Prostate gland (tissue), 2 donors: ENCODE data around the gene SNX32. TPM values are rescaled to one million over a fixed set of nuclear protein-coding genes. Genes with fewer than 3 reads are reported as not detected.

ENCODE experiments used
- DNase-seq: peaks from one replicate; pipeline ENCODE4 v3.0.0-alpha.2; 2019; ENCODE audit warnings: low spot score
- H3K27ac ChIP-seq, 2 donors: fragments of 200-600 bp; sonication (generic); 2 replicates each; pipeline ENCODE4 v1.5.1; 2017 to 2019
- H3K27me3 ChIP-seq: fragments of 200-600 bp; sonication (generic); replicated peaks from 2 replicates; pipeline ENCODE4 v1.5.1; 2019; ENCODE audit not compliant: insufficient read depth
- H3K36me3 ChIP-seq, 2 donors: fragments of 200-600 bp; sonication (generic); 1 replicate in 1 of 2; 2 replicates in 1 of 2; pipeline versions ENCODE4 v1.5.1 to v1.8.1; 2017 to 2019
- H3K4me1 ChIP-seq: fragments of 200-600 bp; sonication (generic); replicated peaks from 2 replicates; pipeline ENCODE4 v1.5.1; 2019
- H3K4me3 ChIP-seq, 2 donors: fragments of 200-600 bp; sonication (generic); 2 replicates each; pipeline ENCODE4 v1.5.1; 2017 to 2019
- H3K9me3 ChIP-seq: fragments of 200-600 bp; sonication (generic); 2 replicates; pipeline ENCODE4 v1.5.1; 2017
- POLR2A ChIP-seq: fragments of 450-650 bp; IDR thresholded peaks from one replicate; pipeline ENCODE4 v1.6.1; 2016; ENCODE audit warnings: antibody characterized with exemption, mild to moderate bottlenecking
- POLR2AphosphoS5 ChIP-seq: sonication (generic); formaldehyde crosslinking; IDR thresholded peaks from one replicate; pipeline ENCODE4 v1.6.1; 2017; ENCODE audit warnings: antibody characterized with exemption
- WGBS: methylation state at CpG from one replicate; pipeline ENCODE4 v1.1.5; 2018; 5-methylcytosine and 5-hydroxymethylcytosine counted together
- intact Hi-C: fragments of 100-400 bp; cut with DNase I; formaldehyde crosslinking; loops from one replicate; pipeline ENCODE4 v1.14.2; 2022
- total RNA-seq, 2 donors: library from RNA; depleted of rRNA; stranded (reverse); fragments of >200 nt; gene quantifications; one replicate each; pipeline ENCODE4 v1.1.0, GENCODE V29; 2016
- TF ChIP-seq, protein P1 (sequence below), 4 experiments: fragments of 200-600 bp in 2 of 4; fragments of 450-650 bp in 2 of 4; sonication (generic) in 2 of 4; IDR thresholded peaks; 1 replicate in 3 of 4; 2 replicates in 1 of 4; pipeline ENCODE4 v1.5.1; 2016 to 2019; ENCODE audit warnings: antibody characterized with exemption in 4 of 4, mild to moderate bottlenecking in 2 of 4, moderate library complexity in 2 of 4

Gene SNX32
- total RNA-seq = under 1 TPM in 1 of 2 donors, not detected in 1; 0.91 TPM

DNA sequence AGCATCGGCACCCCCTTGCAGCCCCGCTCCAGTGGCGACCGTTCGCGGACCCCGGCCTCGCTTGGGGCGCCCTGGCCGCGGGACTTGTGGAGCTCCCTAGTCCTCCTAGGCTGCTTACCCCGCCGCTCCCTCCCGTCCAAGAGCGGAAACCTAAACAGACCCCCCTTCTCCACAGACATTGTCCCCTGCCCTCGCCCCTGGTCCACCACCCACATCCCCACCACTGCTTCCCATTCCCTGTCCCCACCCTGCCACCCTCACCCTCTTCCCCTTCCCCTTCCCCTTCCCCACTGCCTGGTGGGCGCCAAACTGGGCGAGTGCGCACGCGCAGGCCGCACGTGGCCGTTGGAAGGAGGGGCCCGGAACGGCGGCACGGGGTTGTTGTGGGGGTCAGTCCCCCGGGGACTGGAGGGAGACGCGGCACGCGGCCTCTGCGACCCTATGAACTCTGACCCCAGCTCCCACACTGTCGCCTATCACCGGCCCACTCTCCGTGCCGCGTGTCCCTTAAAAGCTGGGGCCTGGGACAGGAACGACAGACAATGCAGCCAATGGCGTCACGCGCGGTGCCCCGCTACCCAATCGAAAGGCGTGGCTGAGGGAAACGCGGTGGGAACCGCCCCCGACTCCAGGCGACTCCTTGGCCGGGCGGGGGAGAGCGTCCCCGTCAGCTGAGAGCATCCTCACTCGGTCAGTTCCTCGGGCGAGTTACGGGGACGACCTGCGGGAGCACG, at the start of gene SNX32:
Gene SNX32 (plus strand): TSS at position 667 of the 734 bp plus-strand sequence. CDS start 103 bp downstream, outside the sequence.
- no peak within 1 kb of the TSS for H3K27ac ChIP-seq
- no peaks in the 10 kb centered on the region for H3K36me3 ChIP-seq
- peak; percentile 92 for DNase-seq
- no peaks in the 10 kb centered on the region for H3K4me1 ChIP-seq
- WGBS = under 1% methylated on average over 59 of the region's 63 CpGs
- intact Hi-C loops = loop anchor here (5.0 kb wide), 1 partner anchor 126 kb away; no protein-coding TSS in a partner anchor
- H3K27me3 ChIP-seq = no peaks in the 10 kb centered on the region
- no peaks in the 10 kb centered on the region for H3K9me3 ChIP-seq
- H3K4me3 ChIP-seq = peak within 1 kb of the TSS; percentile 43 to 49
- TF ChIP-seq POLR2AphosphoS5 (peak; percentile 91), POLR2A (no peak)

DNA sequence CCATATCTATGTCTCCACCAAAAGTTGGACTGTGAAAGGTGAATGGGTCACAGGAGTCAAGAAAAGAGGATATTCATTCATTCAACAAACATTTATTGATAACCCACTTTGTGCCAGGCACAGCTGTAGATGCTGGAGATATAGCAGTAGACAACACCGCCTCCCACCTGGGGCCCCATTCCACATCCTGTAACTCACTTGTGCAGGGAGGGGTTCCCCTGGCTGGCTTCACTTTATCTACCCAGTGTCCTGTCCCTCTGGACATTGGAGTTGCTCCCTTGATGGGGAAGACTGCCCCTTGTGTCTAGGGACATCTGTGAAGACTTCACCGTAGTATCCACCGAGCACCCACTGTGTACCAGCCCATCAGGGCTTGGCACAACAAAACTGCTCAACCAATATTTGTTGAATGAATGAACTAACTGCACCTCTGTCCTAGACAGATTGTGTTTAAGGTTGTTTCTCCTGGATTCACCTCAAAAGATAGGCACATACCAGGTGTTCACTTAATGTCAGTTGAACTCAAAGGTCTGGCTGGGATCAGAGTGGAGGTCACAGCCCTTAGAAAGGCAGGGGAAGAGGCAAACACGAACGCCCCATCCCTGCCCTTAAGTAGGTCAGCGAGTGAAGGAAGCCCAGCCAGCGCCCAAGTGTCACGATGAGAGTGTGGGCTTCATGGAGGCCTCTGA, 48.3 kb upstream of the SNX32 start:
- Histone ChIP-seq H3K27me3 (no peaks in the 10 kb centered on the region), H3K4me1 (peaks cover 14% of the 10 kb centered on the region), H3K36me3 (no peaks in the 10 kb centered on the region), H3K27ac (no peak overlapping the region), H3K4me3 (no peak overlapping the region), H3K9me3 (no peaks in the 10 kb centered on the region)
- WGBS = 81% methylated on average over 8 of the region's 8 CpGs
- no peak for DNase-seq
- TF ChIP-seq POLR2AphosphoS5 = no peak
- TF ChIP-seq, protein P1, sequence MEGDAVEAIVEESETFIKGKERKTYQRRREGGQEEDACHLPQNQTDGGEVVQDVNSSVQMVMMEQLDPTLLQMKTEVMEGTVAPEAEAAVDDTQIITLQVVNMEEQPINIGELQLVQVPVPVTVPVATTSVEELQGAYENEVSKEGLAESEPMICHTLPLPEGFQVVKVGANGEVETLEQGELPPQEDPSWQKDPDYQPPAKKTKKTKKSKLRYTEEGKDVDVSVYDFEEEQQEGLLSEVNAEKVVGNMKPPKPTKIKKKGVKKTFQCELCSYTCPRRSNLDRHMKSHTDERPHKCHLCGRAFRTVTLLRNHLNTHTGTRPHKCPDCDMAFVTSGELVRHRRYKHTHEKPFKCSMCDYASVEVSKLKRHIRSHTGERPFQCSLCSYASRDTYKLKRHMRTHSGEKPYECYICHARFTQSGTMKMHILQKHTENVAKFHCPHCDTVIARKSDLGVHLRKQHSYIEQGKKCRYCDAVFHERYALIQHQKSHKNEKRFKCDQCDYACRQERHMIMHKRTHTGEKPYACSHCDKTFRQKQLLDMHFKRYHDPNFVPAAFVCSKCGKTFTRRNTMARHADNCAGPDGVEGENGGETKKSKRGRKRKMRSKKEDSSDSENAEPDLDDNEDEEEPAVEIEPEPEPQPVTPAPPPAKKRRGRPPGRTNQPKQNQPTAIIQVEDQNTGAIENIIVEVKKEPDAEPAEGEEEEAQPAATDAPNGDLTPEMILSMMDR (IDR thresholded peaks at IDR 0.05) = no peak
- TF ChIP-seq POLR2A = no peak
- intact Hi-C loops = no loop called here

- Histone ChIP-seq H3K27me3 (no peaks in the 10 kb centered on the region), H3K4me1 (peaks cover 19% of the 10 kb centered on the region), H3K9me3 (no peaks in the 10 kb centered on the region), H3K27ac (peak overlapping the region; percentile 40 to 75), H3K4me3 (peak overlapping the region in 1 of 2 donors; percentile 43), H3K36me3 (no peaks in the 10 kb centered on the region)
- TF ChIP-seq, protein P1 (IDR thresholded peaks at IDR 0.05) = no peak
- TF ChIP-seq POLR2A (no peak), POLR2AphosphoS5 (no peak)
- peak; percentile 50 for DNase-seq
- intact Hi-C loops = no loop called here
- 18% methylated on average over 61 of the region's 74 CpGs for WGBS
Measured at GRCh38 chr11:65786008-65786785, 47.6 kb upstream of the SNX32 start.

- peak; percentile 57 for TF ChIP-seq POLR2AphosphoS5
- TF ChIP-seq, protein P1 (IDR thresholded peaks at IDR 0.05) = no peak
- TF ChIP-seq POLR2A = peak; percentile 75
- Histone ChIP-seq H3K27me3 (no peaks in the 10 kb centered on the region), H3K4me3 (peak within 1 kb of the TSS; percentile 29 to 43), H3K9me3 (no peaks in the 10 kb centered on the region), H3K36me3 (no peaks in the 10 kb centered on the region), H3K4me1 (peaks cover 20% of the 10 kb centered on the region), H3K27ac (peak within 1 kb of the TSS; percentile 56 to 75)
- intact Hi-C loops = no loop called here
- under 1% methylated on average over 51 of the region's 112 CpGs for WGBS
- peak; percentile 91 for DNase-seq
Measured at GRCh38 chr11:65786786-65787636, 46.8 kb upstream of the SNX32 start, which contains the start of gene OVOL1. Gene OVOL1, plus strand, starts transcription at chr11:65787063. Its CDS starts 311 bp downstream, at chr11:65787374.
